A673 (cell line): Measurements from ENCODE around the gene ZBTB16.

Source experiments
- EZH2 ChIP-seq: fragments of 200-600 bp; sonication (generic); IDR thresholded peaks from 2 replicates; pipeline ENCODE4 v1.6.1; 2017; ENCODE audit warnings: borderline replicate concordance, low read depth, mild to moderate bottlenecking, mixed read lengths, antibody characterized with exemption, low read length; ENCODE audit not compliant: poor library complexity, severe bottlenecking
- TF ChIP-seq, protein P1 (sequence below): fragments of 300-800, 200-600 bp; sonication (generic); conservative IDR thresholded peaks from 2 replicates; pipeline ENCODE4 v1.5.1; 2017; ENCODE audit warnings: low read depth, mild to moderate bottlenecking, antibody characterized with exemption, low read length, moderate library complexity, mixed read lengths

DNA sequence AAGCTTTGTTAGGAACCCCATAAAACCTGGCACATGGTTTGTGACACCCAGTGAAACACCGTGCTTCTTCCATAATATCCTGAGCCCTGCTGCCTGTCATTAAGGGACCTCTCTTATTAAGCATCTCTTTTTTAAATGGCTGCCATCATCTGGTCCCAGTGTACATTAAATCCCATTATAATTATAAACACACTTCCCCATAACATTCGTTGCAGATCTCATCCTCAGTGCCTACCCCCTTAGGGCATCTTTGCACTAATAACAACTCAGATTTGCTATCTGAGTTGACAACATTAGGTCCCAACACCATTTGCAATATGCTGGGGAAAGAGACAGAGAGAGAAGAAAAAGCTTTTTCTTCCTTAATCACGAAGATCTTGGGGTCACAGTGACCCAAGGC, 4.7 kb upstream of the ZBTB16 start:
- TF ChIP-seq, protein P1, sequence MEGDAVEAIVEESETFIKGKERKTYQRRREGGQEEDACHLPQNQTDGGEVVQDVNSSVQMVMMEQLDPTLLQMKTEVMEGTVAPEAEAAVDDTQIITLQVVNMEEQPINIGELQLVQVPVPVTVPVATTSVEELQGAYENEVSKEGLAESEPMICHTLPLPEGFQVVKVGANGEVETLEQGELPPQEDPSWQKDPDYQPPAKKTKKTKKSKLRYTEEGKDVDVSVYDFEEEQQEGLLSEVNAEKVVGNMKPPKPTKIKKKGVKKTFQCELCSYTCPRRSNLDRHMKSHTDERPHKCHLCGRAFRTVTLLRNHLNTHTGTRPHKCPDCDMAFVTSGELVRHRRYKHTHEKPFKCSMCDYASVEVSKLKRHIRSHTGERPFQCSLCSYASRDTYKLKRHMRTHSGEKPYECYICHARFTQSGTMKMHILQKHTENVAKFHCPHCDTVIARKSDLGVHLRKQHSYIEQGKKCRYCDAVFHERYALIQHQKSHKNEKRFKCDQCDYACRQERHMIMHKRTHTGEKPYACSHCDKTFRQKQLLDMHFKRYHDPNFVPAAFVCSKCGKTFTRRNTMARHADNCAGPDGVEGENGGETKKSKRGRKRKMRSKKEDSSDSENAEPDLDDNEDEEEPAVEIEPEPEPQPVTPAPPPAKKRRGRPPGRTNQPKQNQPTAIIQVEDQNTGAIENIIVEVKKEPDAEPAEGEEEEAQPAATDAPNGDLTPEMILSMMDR = no peak
- no peak for TF ChIP-seq EZH2
